Duodenal mucosa (tissue), 2 donors: ENCODE results near the gene PISD.

ENCODE experiments used
- H3K27ac ChIP-seq: one replicate; pipeline ENCODE4 v1.7.0; 2013; ENCODE audit warnings: low read depth, low read length
- H3K27me3 ChIP-seq, 2 donors: one replicate each; pipeline ENCODE4 v1.7.0; 2013; ENCODE audit warnings: low read length in 2 of 2, control low read depth in 1 of 2; ENCODE audit not compliant: insufficient read depth in 2 of 2, control insufficient read depth in 1 of 2
- H3K36me3 ChIP-seq, 2 donors: one replicate each; pipeline ENCODE4 v1.7.0; 2013; ENCODE audit warnings: low read length in 2 of 2, control low read depth in 1 of 2; ENCODE audit not compliant: insufficient read depth in 2 of 2, control insufficient read depth in 1 of 2
- H3K4me1 ChIP-seq, 2 donors: one replicate each; pipeline ENCODE4 v1.7.0; 2013; ENCODE audit warnings: low read length in 2 of 2, control low read depth in 1 of 2; ENCODE audit not compliant: insufficient read depth in 2 of 2, control insufficient read depth in 1 of 2
- H3K4me3 ChIP-seq, 2 donors: one replicate each; pipeline ENCODE4 v1.7.0; 2013; ENCODE audit warnings: low read length in 2 of 2, low read depth in 1 of 2
- H3K9ac ChIP-seq, 2 donors: one replicate each; pipeline ENCODE4 v1.7.0; 2013; ENCODE audit warnings: low read length in 2 of 2, low read depth in 1 of 2
- H3K9me3 ChIP-seq, 2 donors: one replicate each; pipeline ENCODE4 v1.7.0; 2013; ENCODE audit warnings: low read length in 2 of 2, control low read depth in 1 of 2; ENCODE audit not compliant: control insufficient read depth in 1 of 2

The PISD gene

GRCh38 chr22:31578171-31578570, 83.8 kb downstream of the PISD start:
- no peaks in the 10 kb centered on the region for H3K9me3 ChIP-seq
- peaks cover 4 to 26% of the 10 kb centered on the region in 2 donors for H3K36me3 ChIP-seq
- H3K4me3 ChIP-seq: no peak overlapping the region
- no peak overlapping the region for H3K27ac ChIP-seq
- H3K9ac ChIP-seq: no peak overlapping the region
- H3K27me3 ChIP-seq: no peaks in the 10 kb centered on the region
- no peaks in the 10 kb centered on the region for H3K4me1 ChIP-seq

- Histone ChIP-seq H3K4me3 (no peak overlapping the region), H3K27ac (no peak overlapping the region), H3K4me1 (no peaks in the 10 kb centered on the region), H3K9ac (no peak overlapping the region), H3K36me3 (peaks cover 4 to 26% of the 10 kb centered on the region in 2 donors), H3K9me3 (no peaks in the 10 kb centered on the region), H3K27me3 (no peaks in the 10 kb centered on the region)
These were observed 84.3 kb downstream of the PISD start for GRCh38 chr22:31577711-31578110.

- Histone ChIP-seq H3K4me1 (no peaks in the 10 kb centered on the region), H3K9me3 (no peaks in the 10 kb centered on the region), H3K4me3 (no peak overlapping the region), H3K27ac (no peak overlapping the region), H3K9ac (no peak overlapping the region), H3K27me3 (no peaks in the 10 kb centered on the region), H3K36me3 (peaks cover 4 to 28% of the 10 kb centered on the region in 2 donors)
These were observed 86.8 kb downstream of the PISD start for GRCh38 chr22:31575190-31575589.

GRCh38 chr22:31574055-31574670, 87.9 kb downstream of the PISD start:
- H3K27ac ChIP-seq: no peak overlapping the region
- H3K36me3 ChIP-seq: peaks cover 0 to 28% of the 10 kb centered on the region in 2 donors
- H3K4me3 ChIP-seq: no peak overlapping the region
- H3K4me1 ChIP-seq: no peaks in the 10 kb centered on the region
- H3K9ac ChIP-seq: no peak overlapping the region
- H3K9me3 ChIP-seq: no peaks in the 10 kb centered on the region
- H3K27me3 ChIP-seq: no peaks in the 10 kb centered on the region

GRCh38 chr22:31572939-31573338, 89.1 kb downstream of the PISD start:
- Histone ChIP-seq H3K9me3 (no peaks in the 10 kb centered on the region), H3K36me3 (peaks cover 0 to 20% of the 10 kb centered on the region in 2 donors), H3K4me3 (no peak overlapping the region), H3K4me1 (no peaks in the 10 kb centered on the region), H3K27me3 (no peaks in the 10 kb centered on the region), H3K27ac (no peak overlapping the region), H3K9ac (no peak overlapping the region)

- Histone ChIP-seq H3K27me3 (no peaks in the 10 kb centered on the region), H3K27ac (no peak overlapping the region), H3K4me3 (no peak overlapping the region), H3K4me1 (no peaks in the 10 kb centered on the region), H3K9me3 (no peaks in the 10 kb centered on the region), H3K36me3 (peaks cover 0 to 4% of the 10 kb centered on the region in 2 donors), H3K9ac (no peak overlapping the region)
These were observed 92.9 kb downstream of the PISD start for GRCh38 chr22:31569126-31569525.
